Kidney epithelial cell (primary cell): Measurements from ENCODE around the gene HES5. TPM values are rescaled to one million over a fixed set of nuclear protein-coding genes. Genes with fewer than 3 reads are reported as not detected.

Source experiments
- DNase-seq: peaks from one replicate; pipeline ENCODE4 v3.0.0-alpha.2; 2010; ENCODE audit warnings: low read depth
- H3K27me3 ChIP-seq: 2 replicates; pipeline ENCODE4 v1.6.0; 2011; ENCODE audit warnings: low read length; ENCODE audit not compliant: control insufficient read depth, insufficient read depth
- H3K36me3 ChIP-seq: 2 replicates; pipeline ENCODE4 v1.5.1; 2011; ENCODE audit warnings: low read length; ENCODE audit not compliant: control insufficient read depth, insufficient read depth
- H3K4me3 ChIP-seq: 2 replicates; pipeline ENCODE4 v1.5.1; 2011; ENCODE audit warnings: low read depth, mild to moderate bottlenecking, control low read depth, low read length
- total RNA-seq: library from RNA; depleted of rRNA; stranded (reverse); fragments of >200 nt; gene quantifications from 2 replicates; pipeline ENCODE4 v1.2.3, GENCODE V29; 2015
- TF ChIP-seq, protein P1 (sequence below): IDR thresholded peaks from 2 replicates; pipeline ENCODE4 v1.5.1; 2011; ENCODE audit warnings: mild to moderate bottlenecking, moderate library complexity, low read length, control low read depth, inconsistent platforms; ENCODE audit not compliant: insufficient read depth, poor library complexity, severe bottlenecking

Gene HES5
- total RNA-seq, 1 donor from 2014 or later = 0.71 TPM

DNA sequence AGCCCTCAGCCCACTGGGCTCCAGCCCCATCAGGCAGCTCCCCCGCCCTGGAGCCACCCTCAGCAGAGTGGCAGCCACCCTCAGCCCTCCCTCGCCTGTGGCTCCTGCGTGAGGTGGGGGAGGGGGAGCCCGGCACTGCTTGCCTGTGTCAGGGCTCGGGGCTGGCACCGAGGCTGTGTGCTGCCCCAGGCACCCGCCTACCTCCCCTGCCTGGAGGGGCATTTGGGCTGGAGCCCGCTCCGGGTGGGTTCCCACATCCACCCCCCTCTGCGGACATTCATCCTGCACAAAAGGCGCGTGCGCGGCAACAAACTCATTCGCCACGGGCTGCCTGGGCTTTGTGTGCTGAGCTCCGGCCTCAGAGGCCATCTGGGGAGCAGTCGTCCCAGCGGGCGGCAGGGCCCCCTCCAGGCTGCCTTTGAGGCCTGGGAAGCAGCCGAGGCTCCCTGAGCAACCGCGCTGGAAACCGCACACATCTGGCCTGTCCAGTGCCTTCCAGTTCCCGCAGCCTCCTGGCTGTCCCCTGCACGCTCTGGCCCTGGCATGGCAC is 13.6 kb upstream of the HES5 start:
- no peak for DNase-seq
- Histone ChIP-seq H3K4me3 (no peak overlapping the region), H3K36me3 (no peaks in the 10 kb centered on the region), H3K27me3 (peaks cover 12% of the 10 kb centered on the region)
- TF ChIP-seq, protein P1, sequence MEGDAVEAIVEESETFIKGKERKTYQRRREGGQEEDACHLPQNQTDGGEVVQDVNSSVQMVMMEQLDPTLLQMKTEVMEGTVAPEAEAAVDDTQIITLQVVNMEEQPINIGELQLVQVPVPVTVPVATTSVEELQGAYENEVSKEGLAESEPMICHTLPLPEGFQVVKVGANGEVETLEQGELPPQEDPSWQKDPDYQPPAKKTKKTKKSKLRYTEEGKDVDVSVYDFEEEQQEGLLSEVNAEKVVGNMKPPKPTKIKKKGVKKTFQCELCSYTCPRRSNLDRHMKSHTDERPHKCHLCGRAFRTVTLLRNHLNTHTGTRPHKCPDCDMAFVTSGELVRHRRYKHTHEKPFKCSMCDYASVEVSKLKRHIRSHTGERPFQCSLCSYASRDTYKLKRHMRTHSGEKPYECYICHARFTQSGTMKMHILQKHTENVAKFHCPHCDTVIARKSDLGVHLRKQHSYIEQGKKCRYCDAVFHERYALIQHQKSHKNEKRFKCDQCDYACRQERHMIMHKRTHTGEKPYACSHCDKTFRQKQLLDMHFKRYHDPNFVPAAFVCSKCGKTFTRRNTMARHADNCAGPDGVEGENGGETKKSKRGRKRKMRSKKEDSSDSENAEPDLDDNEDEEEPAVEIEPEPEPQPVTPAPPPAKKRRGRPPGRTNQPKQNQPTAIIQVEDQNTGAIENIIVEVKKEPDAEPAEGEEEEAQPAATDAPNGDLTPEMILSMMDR = peak; percentile 4

DNA sequence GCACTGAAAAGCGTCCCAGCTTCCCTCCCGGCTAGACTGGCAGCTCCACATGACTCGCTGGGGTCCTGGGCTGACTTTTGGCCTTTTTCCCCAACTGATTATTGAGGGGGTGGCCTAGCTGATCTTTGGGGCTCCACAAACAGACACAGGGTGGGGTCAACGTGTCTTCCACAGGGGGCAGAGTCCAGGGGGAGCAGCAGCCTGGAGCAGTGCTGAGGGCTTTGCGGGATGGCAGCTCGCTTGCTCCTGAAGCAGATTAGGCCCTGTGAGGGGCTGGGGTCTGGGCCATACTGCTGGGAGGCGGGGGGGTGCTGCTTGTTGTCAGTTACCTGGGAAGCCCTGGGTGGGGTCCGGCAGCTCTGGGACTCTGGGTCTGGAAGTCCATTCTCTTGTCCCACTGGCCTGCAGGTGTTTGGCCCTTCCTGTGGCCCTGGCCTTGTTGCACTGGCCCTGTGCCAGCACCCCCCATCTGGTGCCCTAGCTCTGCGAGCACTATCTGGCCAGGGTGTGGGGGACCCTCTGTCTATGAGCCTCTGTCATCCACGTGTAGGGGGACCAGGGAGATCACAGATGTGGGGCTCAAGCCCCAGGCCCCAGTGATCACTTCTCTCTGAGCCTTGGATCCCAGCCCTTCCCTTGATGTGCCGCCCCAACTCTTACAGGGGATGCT is 12.3 kb upstream of the HES5 start:
- no peaks in the 10 kb centered on the region for H3K36me3 ChIP-seq
- H3K27me3 ChIP-seq = peaks cover 12% of the 10 kb centered on the region
- TF ChIP-seq, protein P1 = no peak
- DNase-seq = no peak
- H3K4me3 ChIP-seq = no peak overlapping the region

DNA sequence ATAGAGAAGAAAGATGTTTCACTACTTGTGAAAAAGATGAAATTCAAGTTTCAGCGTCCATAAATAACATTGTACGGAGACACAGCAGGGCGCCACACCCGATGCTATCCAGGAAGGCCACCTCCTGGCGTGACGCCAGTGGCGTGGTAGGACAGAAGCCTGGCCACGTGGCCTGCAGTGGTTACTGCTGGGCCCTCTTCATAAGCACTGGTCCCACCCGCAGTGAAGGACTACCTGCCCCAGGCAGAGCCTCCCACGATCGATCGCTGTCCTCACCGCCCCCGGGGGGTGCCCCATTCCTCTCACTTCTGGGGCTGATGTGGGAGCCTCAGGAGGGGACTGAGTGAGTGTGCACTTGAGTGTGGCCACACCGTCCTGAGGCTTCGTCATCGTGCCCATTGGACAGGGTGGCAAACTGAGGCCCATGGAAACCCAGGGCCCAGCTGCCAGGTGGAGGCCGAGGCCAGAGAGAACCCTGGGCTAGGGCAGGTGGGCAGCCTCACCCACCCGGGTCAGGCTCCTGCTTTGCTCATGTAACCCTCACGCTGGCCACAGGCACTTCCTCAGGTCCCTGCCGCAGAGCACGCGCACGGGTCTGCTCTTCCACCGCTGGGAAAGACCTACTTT is 11.7 kb upstream of the HES5 start:
- no peak for DNase-seq
- TF ChIP-seq, protein P1 = no peak

DNA sequence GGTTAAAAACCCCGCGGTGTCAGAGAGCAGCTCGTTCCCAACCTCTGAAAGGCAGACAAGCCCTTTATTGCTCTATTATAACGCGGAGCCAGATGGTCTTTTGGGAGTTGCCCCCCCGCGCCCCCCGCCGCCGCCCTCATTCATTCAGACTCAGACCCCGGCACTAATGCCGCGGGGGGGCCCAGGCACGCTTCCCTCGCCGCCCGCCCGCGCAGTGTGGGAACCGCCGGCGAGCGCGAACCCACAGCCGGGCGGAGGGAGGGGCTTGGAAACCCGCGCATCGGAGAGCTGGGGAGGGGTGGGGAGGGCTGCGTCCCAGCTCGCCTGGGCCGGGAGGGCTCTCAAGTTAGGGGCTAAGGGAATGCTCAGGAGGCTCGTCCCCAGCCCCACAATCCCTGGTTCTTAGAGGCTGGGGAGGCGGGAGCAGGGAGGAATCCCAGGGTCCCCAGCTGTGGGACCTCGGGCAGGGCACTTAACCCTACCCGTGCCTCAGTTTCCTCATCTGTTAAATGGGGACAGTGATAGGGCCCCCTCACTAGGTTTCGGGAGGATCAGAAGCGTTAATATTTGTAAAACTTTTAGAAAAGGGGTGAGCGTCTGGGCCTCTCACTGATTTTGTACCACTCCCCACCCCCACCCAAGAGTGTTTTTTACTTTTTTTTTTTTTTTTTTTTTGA is 10.9 kb upstream of the HES5 start:
- TF ChIP-seq, protein P1 = no peak
- peaks cover 12% of the 10 kb centered on the region for H3K27me3 ChIP-seq
- DNase-seq = no peak
- no peak overlapping the region for H3K4me3 ChIP-seq
- no peaks in the 10 kb centered on the region for H3K36me3 ChIP-seq

More for the DNA sequence above, 11.7 kb upstream of the HES5 start:
- Histone ChIP-seq H3K36me3 (no peaks in the 10 kb centered on the region), H3K4me3 (no peak overlapping the region), H3K27me3 (peaks cover 12% of the 10 kb centered on the region)

DNA sequence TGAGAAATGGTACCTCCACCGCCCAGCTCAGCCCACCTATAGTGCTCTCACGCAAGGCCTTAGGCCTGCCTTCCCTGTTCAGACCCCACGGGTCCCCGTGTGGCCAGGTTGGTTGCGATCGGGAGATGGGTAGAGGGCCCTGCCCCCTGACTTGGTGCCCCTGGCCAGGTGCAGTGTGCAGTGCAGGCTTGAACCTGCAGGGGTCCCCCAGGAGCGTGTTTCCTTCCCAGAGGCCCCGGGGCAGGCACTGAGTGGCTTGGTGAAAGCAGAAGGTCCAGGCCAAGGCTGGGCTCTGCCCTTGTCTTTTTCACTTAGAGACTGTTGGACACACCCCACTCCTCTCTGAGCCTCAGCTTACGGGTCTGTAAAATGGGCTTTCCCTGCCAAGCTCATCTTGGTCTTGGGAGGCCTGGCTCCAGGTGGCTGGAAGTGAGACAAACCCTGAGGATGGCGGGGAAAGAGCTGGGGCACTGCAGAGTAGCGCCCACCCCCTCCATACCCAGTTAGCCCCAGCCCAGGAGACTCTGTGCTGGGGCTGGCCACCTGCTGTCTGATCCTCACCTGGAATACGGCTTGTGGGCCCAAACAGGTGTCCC is 9.3 kb upstream of the HES5 start:
- TF ChIP-seq, protein P1 = peak; percentile 43
- Histone ChIP-seq H3K36me3 (no peaks in the 10 kb centered on the region), H3K27me3 (peaks cover 12% of the 10 kb centered on the region), H3K4me3 (no peak overlapping the region)
- no peak for DNase-seq
